Pulmonary artery endothelial cell (primary cell): ENCODE measurements around the gene FGF2. TPM values are rescaled to one million over a fixed set of nuclear protein-coding genes. Genes with fewer than 3 reads are reported as not detected.
"Not testable (repeated sequence)": the region's sequence is repeated elsewhere in the genome, so short reads cannot be mapped to it uniquely, and the experiment has no call there.

Experiments used
- DNase-seq: peaks from one replicate; pipeline ENCODE4 v3.0.0-alpha.2; 2011; ENCODE audit warnings: low read depth, low spot score
- total RNA-seq: library from RNA; depleted of rRNA; stranded (reverse); fragments of >200 nt; gene quantifications from 2 replicates; pipeline ENCODE4 v1.2.3, GENCODE V29; 2014

FGF2 gene
- total RNA-seq, 1 donor from 2014 or later: 16.6 TPM

GRCh38 chr4:122921971-122922876 is 95.6 kb downstream of the FGF2 start, which contains the start of gene NUDT6:
Gene NUDT6 (minus strand): TSS chr4:122922597. CDS start chr4:122922572, 25 bp downstream.
- no peak for DNase-seq

GRCh38 chr4:122922877-122923511 is 96.4 kb downstream of the FGF2 start:
- peak; percentile 44 for DNase-seq

- DNase-seq: no peak
Measured at GRCh38 chr4:122928930-122929329, 102.3 kb downstream of the FGF2 start.

GRCh38 chr4:122930862-122931261 is 104.2 kb downstream of the FGF2 start:
- no peak for DNase-seq

- no peak for DNase-seq
Measured at GRCh38 chr4:122932763-122933162, 106.1 kb downstream of the FGF2 start.

GRCh38 chr4:122945136-122945535 is 118.5 kb downstream of the FGF2 start:
- not testable (repeated sequence) for DNase-seq

- DNase-seq: no peak
Measured at GRCh38 chr4:122946142-122946541, 119.5 kb downstream of the FGF2 start.

Other genes with a start within 250 kb of the FGF2 start
- gene IL21, start 205.8 kb upstream of the FGF2 start, total RNA-seq: not detected in 2 replicates
- gene BBS12, start 94.1 kb upstream of the FGF2 start, total RNA-seq: 4.3 and 5.4 TPM in 2 replicates
- 3.6 and 5.1 TPM in 2 replicates for gene NUDT6, start 95.8 kb downstream of the FGF2 start, total RNA-seq